Measurements from ENCODE around the gene NBPF12. TPM values are rescaled to one million over a fixed set of nuclear protein-coding genes. Genes with fewer than 3 reads are reported as not detected.

The NBPF12 gene, protein sequence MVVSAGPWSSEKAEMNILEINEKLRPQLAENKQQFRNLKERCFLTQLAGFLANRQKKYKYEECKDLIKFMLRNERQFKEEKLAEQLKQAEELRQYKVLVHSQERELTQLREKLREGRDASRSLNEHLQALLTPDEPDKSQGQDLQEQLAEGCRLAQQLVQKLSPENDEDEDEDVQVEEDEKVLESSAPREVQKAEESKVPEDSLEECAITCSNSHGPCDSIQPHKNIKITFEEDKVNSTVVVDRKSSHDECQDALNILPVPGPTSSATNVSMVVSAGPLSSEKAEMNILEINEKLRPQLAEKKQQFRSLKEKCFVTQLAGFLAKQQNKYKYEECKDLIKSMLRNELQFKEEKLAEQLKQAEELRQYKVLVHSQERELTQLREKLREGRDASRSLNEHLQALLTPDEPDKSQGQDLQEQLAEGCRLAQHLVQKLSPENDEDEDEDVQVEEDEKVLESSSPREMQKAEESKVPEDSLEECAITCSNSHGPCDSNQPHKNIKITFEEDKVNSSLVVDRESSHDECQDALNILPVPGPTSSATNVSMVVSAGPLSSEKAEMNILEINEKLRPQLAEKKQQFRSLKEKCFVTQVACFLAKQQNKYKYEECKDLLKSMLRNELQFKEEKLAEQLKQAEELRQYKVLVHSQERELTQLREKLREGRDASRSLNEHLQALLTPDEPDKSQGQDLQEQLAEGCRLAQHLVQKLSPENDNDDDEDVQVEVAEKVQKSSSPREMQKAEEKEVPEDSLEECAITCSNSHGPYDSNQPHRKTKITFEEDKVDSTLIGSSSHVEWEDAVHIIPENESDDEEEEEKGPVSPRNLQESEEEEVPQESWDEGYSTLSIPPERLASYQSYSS (N-terminal part only)
- 5.3 to 6.7 TPM (median 6.2 TPM) in 5 replicates for total RNA-seq (2022; extraction: Qiagen RNA extraction)

DNA sequence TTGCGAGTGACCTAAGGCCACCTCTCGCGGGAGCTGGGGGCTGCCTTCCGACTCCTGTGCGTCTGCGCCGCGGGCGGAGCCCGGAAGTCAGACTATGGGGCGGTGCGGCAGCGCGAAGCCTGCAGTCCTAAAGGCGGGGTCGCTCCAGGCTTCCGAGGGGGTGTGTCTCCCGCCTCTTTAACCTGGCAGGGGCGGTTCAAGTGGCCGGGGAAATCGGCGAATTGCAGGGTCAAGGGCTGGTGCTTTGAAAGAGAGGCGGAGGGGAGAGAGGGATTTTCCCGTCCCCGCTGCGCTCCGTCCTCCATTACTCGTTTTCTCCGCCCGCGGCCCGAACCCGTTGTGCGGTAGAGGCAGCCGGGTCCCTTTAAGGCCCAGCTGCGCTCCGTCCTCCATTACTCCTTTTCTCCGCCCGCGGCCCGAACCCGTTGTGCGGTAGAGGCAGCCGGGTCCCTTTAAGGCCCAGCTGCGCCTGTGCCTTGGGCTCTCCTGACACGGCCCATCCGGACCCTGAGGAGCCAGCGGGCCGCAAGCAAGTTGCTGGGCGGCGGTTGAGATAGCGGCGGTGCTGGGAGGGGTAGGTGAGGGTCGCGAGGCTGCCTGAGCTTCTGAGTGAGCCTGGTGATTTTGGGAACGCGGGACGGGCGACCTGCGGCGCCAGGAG is at the start of gene NBPF12:
Gene NBPF12, plus strand, starts transcription at position 83 of the 661 bp plus-strand sequence. CDS start 21,820 bp downstream, outside the sequence.

Other genes with a start within 250 kb of the NBPF12 start
- 10.0 to 13.1 TPM (median 11.7 TPM) in 5 replicates for gene PRKAB2, start 234.1 kb downstream of the NBPF12 start, total RNA-seq (2022; extraction: Qiagen RNA extraction)

Data from A549 treated with CORT108297 at 1 μM for 4 hours (cell line).